Measurements from ENCODE around the gene SQOR. TPM values are rescaled to one million over a fixed set of nuclear protein-coding genes. Genes with fewer than 3 reads are reported as not detected.

SQOR gene
- total and polyA plus RNA-seq, 3 experiments from 2014 or later, result 95.8 to 105 (median 98.3) TPM

DNA sequence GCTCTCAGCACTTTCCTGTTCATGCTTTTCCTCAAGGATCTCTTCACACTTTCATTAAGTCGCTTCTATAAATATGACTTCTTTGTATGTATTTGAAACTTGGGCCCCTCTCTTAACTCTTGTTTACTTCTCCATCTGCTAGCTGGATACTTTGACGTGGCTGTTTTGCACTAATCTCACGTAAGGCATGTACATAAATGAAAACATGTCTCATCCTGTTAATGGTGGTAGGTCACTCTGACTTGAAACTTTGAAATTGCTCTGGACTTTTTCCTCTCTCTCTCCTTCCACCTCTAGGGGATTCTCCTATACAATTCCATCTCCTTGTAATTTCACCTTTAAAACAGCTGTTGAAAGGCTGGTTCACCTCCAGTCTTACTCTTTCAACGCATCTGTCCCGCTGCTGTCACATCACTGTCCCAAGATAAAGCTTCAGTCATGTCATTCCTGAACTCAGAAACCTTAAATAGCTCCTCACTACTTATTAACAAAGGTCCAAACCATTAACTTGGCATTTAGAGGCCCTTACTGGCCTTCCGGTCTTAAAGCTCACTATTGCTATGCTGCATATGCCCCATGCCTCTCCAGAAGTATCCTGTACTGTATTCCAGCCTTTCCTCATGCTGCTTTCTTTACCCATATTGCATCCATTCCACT is 46.5 kb upstream of the SQOR start:
- H3K4me3 Mint-ChIP-seq, result peak overlapping the region; percentile 97 to 100 (median 99)
- DNase-seq, result no peak
- peaks cover 34% of the 10 kb centered on the region for H3K4me1 ChIP-seq (ENCODE audit: insufficient read depth, low read length)
- peaks cover 41 to 61% (median 58%) of the 10 kb centered on the region in 3 donors for H3K4me1 Mint-ChIP-seq
- peak overlapping the region; percentile 97 to 100 (median 100) for H3K27ac Mint-ChIP-seq
- no peaks in the 10 kb centered on the region for H3K9me3 ChIP-seq (ENCODE audit: low read length)
- peaks cover 0 to 30% (median 3%) of the 10 kb centered on the region in 3 donors for H3K36me3 Mint-ChIP-seq
- H3K36me3 ChIP-seq (ENCODE audit: insufficient read depth, low read length), result no peaks in the 10 kb centered on the region
- ChIA-PET CTCF (interaction anchor here (0.7 to 5.1 kb wide), 6 partner anchors 25 to 186 kb away, joined by 3 to 27 read pairs (median 4); a partner anchor contains a TSS), POLR2A (interaction anchor here (0.6 to 4.5 kb wide), 5 partner anchors 43 to 388 kb away, joined by 3 to 28 read pairs (median 9); partner anchors contain the start of gene SQOR)
- H3K27ac ChIP-seq (ENCODE audit: low read depth, low read length), result peak overlapping the region; percentile 99
- peak overlapping the region; percentile 95 for H3K4me3 ChIP-seq (ENCODE audit: low read length)
- H3K9me3 Mint-ChIP-seq, result no peaks in the 10 kb centered on the region
- no peaks in the 10 kb centered on the region for H3K27me3 ChIP-seq (ENCODE audit: insufficient read depth, low read length, poor library complexity, severe bottlenecking)
- no peaks in the 10 kb centered on the region for H3K27me3 Mint-ChIP-seq

DNA sequence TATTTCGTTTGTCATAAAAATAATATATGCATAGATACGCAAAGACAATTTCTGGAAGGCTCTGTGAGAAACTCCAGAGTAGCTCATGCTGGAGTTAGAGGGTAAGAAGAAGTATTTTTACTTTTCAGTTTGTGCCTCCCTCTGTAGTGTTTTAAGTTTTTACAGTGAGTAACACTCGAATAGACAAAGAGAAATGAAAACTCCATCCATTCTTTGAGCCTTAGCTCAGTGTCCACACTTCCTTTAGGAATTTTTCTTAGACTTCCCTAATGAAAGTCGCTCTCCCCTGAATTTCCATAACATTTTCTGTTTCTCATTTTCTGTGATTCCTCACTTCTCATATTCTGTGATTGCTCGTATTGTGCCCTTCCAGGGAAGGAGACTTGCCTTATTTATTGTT is 45.6 kb upstream of the SQOR start:
- H3K4me3 Mint-ChIP-seq, result peak overlapping the region in 6 of 7 donors; percentile 30 to 100 (median 97)
- no peak for DNase-seq
- no peaks in the 10 kb centered on the region for H3K27me3 Mint-ChIP-seq
- Histone ChIP-seq H3K4me3 (ENCODE audit: low read length) (no peak overlapping the region), H3K9me3 (ENCODE audit: low read length) (no peaks in the 10 kb centered on the region), H3K4me1 (ENCODE audit: insufficient read depth, low read length) (peaks cover 34% of the 10 kb centered on the region), H3K36me3 (ENCODE audit: insufficient read depth, low read length) (no peaks in the 10 kb centered on the region), H3K27me3 (ENCODE audit: insufficient read depth, low read length, poor library complexity, severe bottlenecking) (no peaks in the 10 kb centered on the region), H3K27ac (ENCODE audit: low read depth, low read length) (peak overlapping the region; percentile 99)
- ChIA-PET CTCF (interaction anchor here (1.7 to 5.1 kb wide), 2 partner anchors 24 to 45 kb away, joined by 4 to 27 read pairs; no protein-coding TSS in a partner anchor), POLR2A (interaction anchor here (4.5 kb wide), 1 partner anchor 187 kb away, joined by 28 read pairs; a partner anchor contains a TSS)
- H3K9me3 Mint-ChIP-seq, result no peaks in the 10 kb centered on the region
- peaks cover 0 to 37% (median 3%) of the 10 kb centered on the region in 3 donors for H3K36me3 Mint-ChIP-seq
- peak overlapping the region in 5 of 8 donors; percentile 39 to 100 (median 97) for H3K27ac Mint-ChIP-seq
- H3K4me1 Mint-ChIP-seq, result peaks cover 44 to 67% (median 66%) of the 10 kb centered on the region in 3 donors

DNA sequence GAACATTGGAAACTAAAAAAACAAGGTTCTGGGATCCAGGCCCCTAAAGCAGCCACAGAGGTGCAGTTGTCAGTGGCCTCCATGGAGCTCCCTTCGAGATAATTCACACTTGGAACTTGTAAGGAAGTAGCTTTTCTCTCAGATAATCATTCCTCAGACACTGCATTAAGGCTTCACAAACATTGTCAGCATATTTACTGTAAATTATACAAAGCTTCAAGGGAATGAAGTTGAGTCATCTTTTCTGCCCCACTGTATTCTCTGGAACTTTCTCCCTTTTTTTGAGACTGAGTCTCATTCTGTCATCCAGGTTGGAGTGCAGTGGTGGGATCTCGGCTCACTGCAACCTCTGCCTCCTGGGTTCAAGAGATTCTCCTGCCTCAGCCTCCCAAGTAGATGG is 40.5 kb upstream of the SQOR start:
- Mint-ChIP-seq H3K36me3 (peaks cover 8 to 47% (median 11%) of the 10 kb centered on the region in 3 donors), H3K27me3 (no peaks in the 10 kb centered on the region), H3K27ac (no peak overlapping the region), H3K4me1 (peaks cover 20 to 39% (median 32%) of the 10 kb centered on the region in 3 donors), H3K9me3 (no peaks in the 10 kb centered on the region), H3K4me3 (no peak overlapping the region)
- ChIA-PET CTCF (interaction anchor here (0.6 to 1.6 kb wide), 3 partner anchors 17 to 58 kb away, joined by 3 to 4 read pairs (median 3); no protein-coding TSS in a partner anchor), POLR2A (no interaction called here)
- H3K27ac ChIP-seq (ENCODE audit: low read depth, low read length), result no peak overlapping the region
- peaks cover 5% of the 10 kb centered on the region for H3K36me3 ChIP-seq (ENCODE audit: insufficient read depth, low read length)
- H3K27me3 ChIP-seq (ENCODE audit: insufficient read depth, low read length, poor library complexity, severe bottlenecking), result no peaks in the 10 kb centered on the region
- H3K4me3 ChIP-seq (ENCODE audit: low read length), result no peak overlapping the region
- DNase-seq, result no peak
- peaks cover 11% of the 10 kb centered on the region for H3K4me1 ChIP-seq (ENCODE audit: insufficient read depth, low read length)
- H3K9me3 ChIP-seq (ENCODE audit: low read length), result no peaks in the 10 kb centered on the region

DNA sequence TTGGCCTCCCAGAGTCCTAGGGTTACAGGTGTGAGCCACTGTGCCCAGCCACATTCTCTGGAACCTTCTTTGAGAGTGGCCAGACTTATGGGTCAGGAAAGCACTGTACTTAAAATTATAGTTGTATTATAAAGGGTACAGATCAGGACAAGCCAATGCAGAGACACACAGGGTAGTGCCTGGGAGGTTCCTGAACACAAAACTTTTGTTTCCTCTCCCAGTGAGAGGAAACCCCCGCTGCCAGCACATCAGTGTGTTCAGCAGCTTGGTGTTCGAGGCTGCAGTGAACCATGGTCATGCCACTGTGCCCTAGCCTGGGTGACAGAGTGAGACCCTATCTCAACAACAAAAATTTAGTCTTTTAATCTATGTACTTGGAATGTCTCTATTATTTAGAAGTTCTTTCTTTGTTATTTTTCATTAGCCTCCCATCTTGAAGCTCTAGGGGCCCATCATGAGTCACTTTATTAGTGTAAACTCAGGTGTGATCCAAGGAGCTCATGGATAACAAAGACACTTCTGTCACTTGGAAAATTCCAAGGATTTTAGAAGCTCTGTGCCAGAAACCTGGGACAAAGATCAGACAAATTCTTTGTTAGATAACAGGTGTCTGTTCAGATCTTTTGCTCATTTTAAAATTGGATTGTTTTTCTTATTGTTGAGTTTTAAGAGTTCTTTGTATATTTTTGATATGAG is 39.8 kb upstream of the SQOR start:
- no peak overlapping the region for H3K27ac ChIP-seq (ENCODE audit: low read depth, low read length)
- CTCF ChIA-PET, result interaction anchor here (1.2 to 1.6 kb wide), 2 partner anchors 17 to 19 kb away, joined by 3 to 4 read pairs; no protein-coding TSS in a partner anchor
- H3K4me1 Mint-ChIP-seq, result peaks cover 16 to 33% (median 27%) of the 10 kb centered on the region in 3 donors
- POLR2A ChIA-PET, result no interaction called here
- no peaks in the 10 kb centered on the region for H3K27me3 ChIP-seq (ENCODE audit: insufficient read depth, low read length, poor library complexity, severe bottlenecking)
- no peak for DNase-seq
- H3K27ac Mint-ChIP-seq, result peak overlapping the region in 1 of 8 donors; percentile 47
- H3K4me3 Mint-ChIP-seq, result no peak overlapping the region
- no peaks in the 10 kb centered on the region for H3K9me3 ChIP-seq (ENCODE audit: low read length)
- no peaks in the 10 kb centered on the region for H3K9me3 Mint-ChIP-seq
- H3K36me3 Mint-ChIP-seq, result peaks cover 8 to 47% (median 11%) of the 10 kb centered on the region in 3 donors
- H3K36me3 ChIP-seq (ENCODE audit: insufficient read depth, low read length), result peaks cover 5% of the 10 kb centered on the region
- H3K4me1 ChIP-seq (ENCODE audit: insufficient read depth, low read length), result peaks cover 11% of the 10 kb centered on the region
- H3K4me3 ChIP-seq (ENCODE audit: low read length), result no peak overlapping the region
- H3K27me3 Mint-ChIP-seq, result no peaks in the 10 kb centered on the region

DNA sequence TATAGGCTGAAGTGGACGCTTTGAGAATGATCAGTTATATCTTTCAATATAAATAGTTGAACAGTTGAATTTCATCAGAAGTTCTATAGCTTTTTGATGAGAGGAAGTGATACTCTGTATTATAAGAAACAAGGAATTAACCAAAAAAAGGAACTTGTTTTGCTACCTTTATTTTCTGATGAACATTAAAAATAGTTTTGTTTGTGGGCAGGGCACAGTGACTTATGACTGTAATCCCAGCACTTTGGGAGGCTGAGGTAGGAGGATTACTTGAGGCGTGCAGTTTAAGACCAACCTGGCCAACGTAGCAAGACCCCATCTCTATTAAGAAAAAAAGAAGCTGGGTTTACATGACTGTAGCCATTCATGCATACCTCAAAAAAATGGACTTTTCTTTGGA is 30.9 kb upstream of the SQOR start:
- Histone ChIP-seq H3K27ac (ENCODE audit: low read depth, low read length) (no peak overlapping the region), H3K36me3 (ENCODE audit: insufficient read depth, low read length) (peaks cover 15% of the 10 kb centered on the region), H3K9me3 (ENCODE audit: low read length) (no peaks in the 10 kb centered on the region), H3K27me3 (ENCODE audit: insufficient read depth, low read length, poor library complexity, severe bottlenecking) (no peaks in the 10 kb centered on the region), H3K4me3 (ENCODE audit: low read length) (no peak overlapping the region), H3K4me1 (ENCODE audit: insufficient read depth, low read length) (no peaks in the 10 kb centered on the region)
- Mint-ChIP-seq H3K4me3 (no peak overlapping the region), H3K27me3 (no peaks in the 10 kb centered on the region), H3K27ac (no peak overlapping the region), H3K9me3 (no peaks in the 10 kb centered on the region), H3K4me1 (peaks cover 10 to 24% (median 21%) of the 10 kb centered on the region in 3 donors), H3K36me3 (peaks cover 0 to 40% (median 2%) of the 10 kb centered on the region in 3 donors)
- POLR2A ChIA-PET, result no interaction called here
- CTCF ChIA-PET, result interaction anchor here (1.5 kb wide), 1 partner anchor 146 kb away, joined by 3 read pairs; no protein-coding TSS in a partner anchor
- DNase-seq, result no peak

DNA sequence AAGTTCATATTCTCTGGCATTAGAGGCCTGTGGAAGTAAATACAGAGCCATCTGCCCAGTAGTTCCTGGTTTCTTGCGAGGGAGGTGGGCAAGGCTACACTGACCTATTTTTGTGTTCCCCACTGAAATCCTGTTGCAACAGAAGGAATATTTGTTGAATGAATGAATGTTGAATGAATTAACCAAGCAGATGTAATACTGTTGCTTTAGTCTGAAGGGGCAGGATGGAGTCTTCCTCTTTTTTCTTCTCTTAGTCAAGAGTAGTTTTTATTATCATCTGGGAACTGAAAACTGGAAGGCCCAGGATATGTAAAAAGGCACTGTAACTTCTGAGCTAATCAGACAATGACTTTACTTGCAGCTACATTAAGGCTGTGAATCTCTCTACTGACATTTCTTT is 30.5 kb upstream of the SQOR start:
- H3K27me3 Mint-ChIP-seq, result no peaks in the 10 kb centered on the region
- Histone ChIP-seq H3K9me3 (ENCODE audit: low read length) (no peaks in the 10 kb centered on the region), H3K27me3 (ENCODE audit: insufficient read depth, low read length, poor library complexity, severe bottlenecking) (no peaks in the 10 kb centered on the region), H3K27ac (ENCODE audit: low read depth, low read length) (no peak overlapping the region), H3K4me1 (ENCODE audit: insufficient read depth, low read length) (no peaks in the 10 kb centered on the region), H3K36me3 (ENCODE audit: insufficient read depth, low read length) (peaks cover 15% of the 10 kb centered on the region), H3K4me3 (ENCODE audit: low read length) (no peak overlapping the region)
- peaks cover 10 to 24% (median 21%) of the 10 kb centered on the region in 3 donors for H3K4me1 Mint-ChIP-seq
- no peak overlapping the region for H3K4me3 Mint-ChIP-seq
- CTCF ChIA-PET, result no interaction called here
- no peaks in the 10 kb centered on the region for H3K9me3 Mint-ChIP-seq
- H3K36me3 Mint-ChIP-seq, result peaks cover 0 to 43% (median 2%) of the 10 kb centered on the region in 3 donors
- no peak for DNase-seq
- POLR2A ChIA-PET, result no interaction called here
- peak overlapping the region in 4 of 8 donors; percentile 7 to 76 (median 52) for H3K27ac Mint-ChIP-seq

DNA sequence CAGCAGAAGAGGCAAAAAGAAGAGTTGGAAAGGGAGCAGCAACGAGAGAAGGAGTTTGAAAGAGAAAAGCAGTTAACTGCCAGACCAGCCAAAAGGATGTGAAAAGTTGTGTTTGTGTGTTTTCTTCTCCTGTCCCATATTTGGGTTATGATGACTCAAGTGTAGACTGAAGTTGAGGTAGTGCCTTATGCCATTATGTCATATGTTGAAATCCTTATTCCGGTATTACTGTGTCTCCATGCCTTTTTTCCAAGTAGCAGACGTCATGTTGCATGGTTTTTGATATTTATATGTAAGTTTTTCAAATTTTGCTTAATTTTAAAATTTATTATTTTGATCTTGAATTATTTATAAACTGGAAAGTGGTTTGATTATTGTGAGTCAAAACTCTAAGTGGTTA is 28.4 kb upstream of the SQOR start:
- peaks cover 8 to 14% (median 12%) of the 10 kb centered on the region in 3 donors for H3K4me1 Mint-ChIP-seq

More for the DNA sequence above, 28.4 kb upstream of the SQOR start:
- Histone ChIP-seq H3K36me3 (ENCODE audit: insufficient read depth, low read length) (peaks cover 15% of the 10 kb centered on the region), H3K9me3 (ENCODE audit: low read length) (no peaks in the 10 kb centered on the region), H3K4me3 (ENCODE audit: low read length) (no peak overlapping the region), H3K4me1 (ENCODE audit: insufficient read depth, low read length) (no peaks in the 10 kb centered on the region), H3K27me3 (ENCODE audit: insufficient read depth, low read length, poor library complexity, severe bottlenecking) (no peaks in the 10 kb centered on the region), H3K27ac (ENCODE audit: low read depth, low read length) (no peak overlapping the region)
- CTCF ChIA-PET, result interaction anchor here (2.4 kb wide), 1 partner anchor 10 kb away, joined by 6 read pairs; no protein-coding TSS in a partner anchor
- Mint-ChIP-seq H3K36me3 (peaks cover 0 to 41% (median 2%) of the 10 kb centered on the region in 3 donors), H3K4me3 (no peak overlapping the region), H3K27ac (no peak overlapping the region), H3K9me3 (no peaks in the 10 kb centered on the region), H3K27me3 (no peaks in the 10 kb centered on the region)
- DNase-seq, result no peak
- POLR2A ChIA-PET, result no interaction called here

Measured in CD8-positive, alpha-beta memory T cell (primary cell).